ENCODE measurements around the gene OR11G2.
"Not testable (repeated sequence)": the region's sequence is repeated elsewhere in the genome, so short reads cannot be mapped to it uniquely, and the experiment has no call there.

OR11G2 gene, protein sequence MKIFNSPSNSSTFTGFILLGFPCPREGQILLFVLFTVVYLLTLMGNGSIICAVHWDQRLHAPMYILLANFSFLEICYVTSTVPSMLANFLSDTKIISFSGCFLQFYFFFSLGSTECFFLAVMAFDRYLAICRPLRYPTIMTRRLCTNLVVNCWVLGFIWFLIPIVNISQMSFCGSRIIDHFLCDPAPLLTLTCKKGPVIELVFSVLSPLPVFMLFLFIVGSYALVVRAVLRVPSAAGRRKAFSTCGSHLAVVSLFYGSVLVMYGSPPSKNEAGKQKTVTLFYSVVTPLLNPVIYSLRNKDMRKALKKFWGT

DNA sequence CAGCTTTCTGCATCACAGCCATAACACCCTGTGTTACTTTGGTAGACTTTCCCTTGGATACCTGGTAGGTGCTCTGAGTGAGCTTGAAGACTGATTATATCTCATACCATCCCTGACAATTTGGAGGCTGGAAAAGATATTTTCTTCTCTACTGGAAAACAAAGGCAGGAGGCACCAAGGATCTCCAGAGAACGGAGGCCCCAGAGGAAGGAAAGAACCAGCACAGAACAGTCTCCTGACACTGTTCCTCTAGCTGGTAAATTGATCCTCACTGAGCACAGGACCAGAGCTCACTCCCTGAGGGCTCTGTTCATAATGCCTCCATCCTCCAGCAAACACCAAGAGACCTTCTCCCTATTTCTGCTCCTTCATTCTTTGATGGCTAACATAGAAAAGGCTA lies at the start of gene OR11G2:
OR11G2 (plus strand) TSS at position 301 of the 400 bp plus-strand sequence. CDS start 6,542 bp downstream, outside the sequence.
- DNase-seq (ENCODE audit: low read depth, low spot score), result no peak

DNA sequence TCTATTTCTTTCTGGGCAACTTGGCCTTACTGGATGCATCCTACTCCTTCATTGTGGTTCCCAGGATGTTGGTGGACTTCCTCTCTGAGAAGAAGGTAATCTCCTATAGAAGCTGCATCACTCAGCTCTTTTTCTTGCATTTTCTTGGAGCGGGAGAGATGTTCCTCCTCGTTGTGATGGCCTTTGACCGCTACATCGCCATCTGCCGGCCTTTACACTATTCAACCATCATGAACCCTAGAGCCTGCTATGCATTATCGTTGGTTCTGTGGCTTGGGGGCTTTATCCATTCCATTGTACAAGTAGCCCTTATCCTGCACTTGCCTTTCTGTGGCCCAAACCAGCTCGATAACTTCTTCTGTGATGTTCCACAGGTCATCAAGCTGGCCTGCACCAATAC lies 46.8 kb upstream of the OR11G2 start:
- DNase-seq (ENCODE audit: low read depth, low spot score), result no peak

DNA sequence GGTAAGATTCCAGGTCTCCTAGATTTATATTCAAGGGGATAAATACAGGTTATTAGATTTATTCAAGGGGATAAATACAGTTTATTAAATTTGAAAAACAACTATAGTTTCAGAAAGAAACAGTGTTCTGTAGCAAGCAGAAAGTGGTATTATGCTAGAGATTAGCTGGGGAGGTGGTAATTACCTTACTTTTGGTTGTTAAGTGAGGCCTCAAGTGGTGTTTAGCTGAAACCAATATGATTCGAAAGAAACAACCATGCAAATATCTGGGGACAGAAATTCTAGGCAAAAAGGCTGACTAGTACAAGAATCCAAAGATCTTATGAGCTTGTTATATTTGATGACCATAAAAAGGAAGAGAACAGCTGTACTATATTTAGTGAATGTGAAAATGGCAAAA lies 45.9 kb upstream of the OR11G2 start:
- DNase-seq (ENCODE audit: low read depth, low spot score), result no peak

DNA sequence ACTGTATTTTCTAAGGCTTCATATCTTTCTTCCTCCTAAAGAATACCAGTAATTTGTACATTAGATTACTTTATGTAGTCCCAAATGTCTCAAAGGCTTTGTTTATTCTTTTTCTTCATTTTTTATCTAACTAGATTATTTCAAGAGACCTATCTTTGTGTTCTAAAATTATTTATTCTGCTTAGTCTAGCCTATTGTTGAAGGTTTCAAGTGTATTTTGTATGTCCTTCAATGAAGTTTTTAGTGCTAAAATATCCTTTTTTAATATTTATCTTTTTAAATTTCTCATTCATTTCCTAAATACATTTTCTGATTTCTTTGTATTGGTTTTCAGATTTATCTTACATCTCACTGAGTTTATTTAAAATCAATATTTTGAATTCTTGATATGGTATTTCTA lies 26.2 kb upstream of the OR11G2 start:
- no peak for DNase-seq (ENCODE audit: low read depth, low spot score)

DNA sequence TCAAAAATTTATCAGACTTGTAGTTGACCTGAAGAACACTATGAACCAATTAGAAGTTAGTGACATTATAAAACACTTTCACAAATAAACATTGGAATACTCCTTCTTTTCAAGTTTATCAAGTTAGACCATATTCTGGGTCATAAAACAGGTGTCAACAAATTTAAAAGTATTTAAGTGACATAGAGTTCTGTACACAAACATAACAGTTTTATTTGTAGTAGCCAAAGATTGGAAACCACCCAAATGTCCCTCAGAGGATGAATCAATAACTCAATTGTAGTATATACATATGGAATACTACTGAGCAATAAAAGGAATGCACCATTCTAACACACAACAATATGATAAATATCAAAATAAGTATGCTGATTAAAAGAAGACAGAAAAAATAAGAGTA lies 23.6 kb upstream of the OR11G2 start:
- DNase-seq (ENCODE audit: low read depth, low spot score), result no peak

DNA sequence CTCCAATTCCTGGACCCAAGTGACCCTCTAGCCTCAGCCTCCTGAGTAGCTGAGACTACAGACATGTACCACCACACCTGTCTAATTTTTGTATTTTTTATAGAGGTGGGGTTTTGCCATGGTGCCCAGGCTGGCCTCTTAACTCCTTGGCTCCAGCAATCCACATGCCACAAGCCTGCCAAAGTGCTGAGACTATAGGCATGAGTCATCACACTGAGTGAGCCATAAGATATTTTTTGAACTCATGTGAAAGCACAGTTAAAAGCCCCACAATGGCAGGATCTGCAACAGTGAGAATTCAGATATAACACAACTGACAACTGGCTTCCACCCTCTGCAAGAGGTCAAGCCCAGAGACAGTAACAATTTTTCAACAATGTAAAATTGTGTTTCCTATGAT lies 20.8 kb upstream of the OR11G2 start:
- DNase-seq (ENCODE audit: low read depth, low spot score), result not testable (repeated sequence)

- not testable (repeated sequence) for DNase-seq (ENCODE audit: low read depth, low spot score)
Measured at GRCh38 chr14:20174205-20174604, 16.5 kb upstream of the OR11G2 start.

- no peak for DNase-seq (ENCODE audit: low read depth, low spot score)
Measured at GRCh38 chr14:20176330-20176729, 14.4 kb upstream of the OR11G2 start.

DNA sequence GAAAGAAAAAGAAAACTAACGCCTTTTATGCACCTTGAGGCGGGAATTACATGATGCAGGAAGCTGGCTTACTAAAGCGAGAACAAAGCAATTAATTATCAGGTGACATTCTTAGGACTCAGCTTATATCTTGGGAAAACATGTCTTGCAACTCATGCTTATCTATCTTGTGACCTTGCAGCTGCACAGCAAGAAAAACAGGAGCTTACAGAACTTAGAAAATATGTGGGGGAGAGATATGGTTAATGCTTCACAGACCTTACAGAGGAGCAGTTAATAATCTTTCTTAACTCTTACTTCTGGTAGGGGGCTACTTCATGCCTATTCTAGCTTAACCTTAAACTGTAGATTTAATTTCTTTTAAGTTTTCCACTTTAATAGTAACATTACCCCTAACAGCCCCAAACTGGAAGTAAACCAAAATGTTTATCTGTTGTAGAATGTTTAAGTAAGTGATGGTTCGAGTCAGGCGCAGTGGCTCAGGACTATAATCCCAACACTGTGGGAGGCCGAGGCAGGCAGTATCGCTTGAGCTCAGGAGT lies 13.2 kb upstream of the OR11G2 start:
- no peak for DNase-seq (ENCODE audit: low read depth, low spot score)

DNA sequence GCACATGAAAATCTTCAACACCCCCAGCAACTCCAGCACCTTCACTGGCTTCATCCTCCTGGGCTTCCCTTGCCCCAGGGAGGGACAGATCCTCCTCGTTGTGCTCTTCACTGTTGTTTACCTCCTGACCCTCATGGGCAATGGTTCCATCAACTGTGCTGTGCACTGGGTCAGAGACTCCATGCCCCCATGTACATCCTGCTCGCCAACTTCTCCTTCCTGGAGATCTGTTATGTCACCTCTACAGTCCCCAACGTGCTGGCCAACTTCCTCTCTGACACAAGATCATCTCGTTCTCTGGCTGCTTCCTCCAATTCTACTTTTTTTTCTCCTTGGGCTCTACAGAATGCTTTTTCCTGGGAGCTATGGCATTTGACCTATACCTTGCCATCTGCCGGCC lies 11.5 kb upstream of the OR11G2 start:
- DNase-seq (ENCODE audit: low read depth, low spot score), result no peak

DNA sequence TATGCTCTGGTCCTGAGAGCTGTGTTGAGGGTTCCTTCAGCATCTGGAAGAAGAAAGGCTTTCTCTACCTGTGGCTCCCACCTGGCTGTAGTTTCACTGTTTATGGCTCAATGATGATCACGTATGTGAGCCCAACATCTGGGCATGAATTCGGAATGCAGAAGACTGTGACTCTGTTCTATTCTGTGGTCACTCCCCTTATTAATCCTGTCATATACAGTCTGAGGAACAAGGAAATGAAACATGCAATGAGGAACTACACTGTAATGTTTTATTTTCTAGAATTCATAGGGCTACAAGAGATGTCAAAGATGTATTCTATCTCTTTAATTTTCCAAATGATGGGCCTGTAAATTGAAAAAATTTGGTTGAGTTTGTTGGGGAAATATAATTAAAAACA lies 10.8 kb upstream of the OR11G2 start:
- no peak for DNase-seq (ENCODE audit: low read depth, low spot score)

GRCh38 chr14:20180486-20180885 lies 10.2 kb upstream of the OR11G2 start:
- DNase-seq (ENCODE audit: low read depth, low spot score), result no peak

- DNase-seq (ENCODE audit: low read depth, low spot score), result no peak
Measured at GRCh38 chr14:20184181-20184580, 6.5 kb upstream of the OR11G2 start.

DNA sequence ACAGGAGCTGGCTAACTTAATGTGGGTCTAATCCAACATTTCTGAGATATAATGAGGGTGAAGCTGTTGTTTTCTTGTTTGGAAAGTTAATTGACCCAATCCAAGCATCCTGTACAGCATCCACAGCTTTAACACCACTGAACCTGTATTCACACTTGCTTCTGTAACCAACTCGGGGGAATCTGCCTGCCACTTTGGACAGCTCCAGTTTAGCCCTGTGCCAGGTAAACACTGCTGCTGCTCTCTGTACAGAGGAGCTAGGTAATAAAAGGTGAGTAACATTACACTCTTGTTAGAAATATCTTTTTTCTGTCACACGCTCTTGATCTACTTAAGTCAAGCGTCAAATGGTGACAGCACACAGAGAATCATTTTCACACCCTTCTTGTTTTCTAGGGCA lies 700 bp downstream of the OR11G2 start:
- no peak for DNase-seq (ENCODE audit: low read depth, low spot score)

GRCh38 chr14:20194101-20194500 lies 3.4 kb downstream of the OR11G2 start:
- no peak for DNase-seq (ENCODE audit: low read depth, low spot score)

DNA sequence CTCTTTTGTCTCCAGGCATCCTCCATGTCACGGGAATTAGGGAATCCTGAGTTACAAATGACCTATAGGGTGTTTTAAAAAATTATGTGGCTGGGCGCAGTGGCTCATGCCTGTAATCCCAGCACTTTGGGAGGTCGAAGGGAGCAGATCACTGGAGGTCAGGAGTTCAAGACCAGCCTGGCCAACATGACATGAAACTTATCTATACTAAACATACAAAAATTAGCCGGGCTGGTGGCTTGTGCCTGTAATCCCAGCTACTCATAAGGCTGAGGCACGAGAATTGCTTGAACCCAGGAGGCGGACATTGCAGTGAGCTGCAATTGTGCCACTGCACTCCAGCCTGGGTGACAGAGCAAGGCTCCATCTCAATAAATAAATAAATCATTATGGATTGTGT lies 4.5 kb downstream of the OR11G2 start:
- DNase-seq (ENCODE audit: low read depth, low spot score), result not testable (repeated sequence)

- no peak for DNase-seq (ENCODE audit: low read depth, low spot score)
Measured at GRCh38 chr14:20195911-20196310, 5.2 kb downstream of the OR11G2 start.

GRCh38 chr14:20197459-20197858 lies 6.8 kb downstream of the OR11G2 start:
- DNase-seq (ENCODE audit: low read depth, low spot score), result no peak

- no peak for DNase-seq (ENCODE audit: low read depth, low spot score)
Measured at GRCh38 chr14:20198991-20199390, 8.3 kb downstream of the OR11G2 start.

GRCh38 chr14:20204721-20205120 lies 14.0 kb downstream of the OR11G2 start:
- no peak for DNase-seq (ENCODE audit: low read depth, low spot score)

DNA sequence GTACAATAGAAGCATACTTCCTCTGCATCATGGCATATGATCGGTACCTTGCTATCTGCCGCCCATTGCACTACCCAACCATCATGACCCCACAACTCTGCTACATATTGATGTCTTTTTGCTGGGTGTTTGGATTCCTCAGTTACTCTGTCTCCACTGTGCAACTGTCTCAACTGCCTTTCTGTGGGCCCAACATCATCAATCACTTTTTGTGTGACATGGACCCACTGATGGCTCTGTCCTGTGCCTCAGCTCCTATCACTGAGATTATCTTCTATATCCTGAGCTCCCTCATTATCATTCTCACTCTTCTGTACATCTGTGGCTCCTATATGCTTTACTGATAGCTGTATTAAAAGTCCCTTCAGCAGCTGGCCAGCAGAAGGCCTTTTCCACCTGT lies 18.9 kb downstream of the OR11G2 start:
- no peak for DNase-seq (ENCODE audit: low read depth, low spot score)

- DNase-seq (ENCODE audit: low read depth, low spot score), result not testable (repeated sequence)
Measured at GRCh38 chr14:20212406-20212805, 21.7 kb downstream of the OR11G2 start.

GRCh38 chr14:20215196-20215595 lies 24.5 kb downstream of the OR11G2 start:
- no peak for DNase-seq (ENCODE audit: low read depth, low spot score)

GRCh38 chr14:20219033-20219432 lies 28.3 kb downstream of the OR11G2 start:
- DNase-seq (ENCODE audit: low read depth, low spot score), result no peak
